ENCODE results near the gene CDH7.

Gene CDH7

DNA sequence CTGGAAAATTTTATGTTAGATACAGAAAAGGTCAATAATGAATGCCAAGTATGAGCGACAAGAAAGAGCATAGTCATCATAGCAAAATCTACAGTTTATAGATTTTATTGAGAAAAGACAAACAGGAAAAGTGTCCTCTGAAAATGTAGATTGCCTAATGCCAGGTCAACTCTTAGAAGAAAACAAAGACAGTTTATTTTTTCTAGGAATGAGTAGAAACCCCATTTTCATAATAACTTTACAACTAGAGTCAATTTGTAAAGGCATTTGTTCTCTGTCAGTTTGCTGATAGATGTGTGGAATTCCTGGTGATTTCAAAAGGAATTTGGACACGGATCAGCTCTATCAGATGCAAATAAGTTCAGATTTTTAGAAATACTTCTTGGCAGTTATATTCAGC lies 16.6 kb downstream of the CDH7 start:
- DNase-seq (ENCODE audit: low read depth in 2 of 2) = no peak

- DNase-seq (ENCODE audit: low read depth in 2 of 2) = no peak
Measured at GRCh38 chr18:65768120-65768778, 17.4 kb downstream of the CDH7 start.

GRCh38 chr18:65769652-65770051 lies 18.8 kb downstream of the CDH7 start:
- no peak for DNase-seq (ENCODE audit: low read depth in 2 of 2)

- no peak for DNase-seq (ENCODE audit: low read depth in 2 of 2)
Measured at GRCh38 chr18:65786474-65786873, 35.7 kb downstream of the CDH7 start.

DNA sequence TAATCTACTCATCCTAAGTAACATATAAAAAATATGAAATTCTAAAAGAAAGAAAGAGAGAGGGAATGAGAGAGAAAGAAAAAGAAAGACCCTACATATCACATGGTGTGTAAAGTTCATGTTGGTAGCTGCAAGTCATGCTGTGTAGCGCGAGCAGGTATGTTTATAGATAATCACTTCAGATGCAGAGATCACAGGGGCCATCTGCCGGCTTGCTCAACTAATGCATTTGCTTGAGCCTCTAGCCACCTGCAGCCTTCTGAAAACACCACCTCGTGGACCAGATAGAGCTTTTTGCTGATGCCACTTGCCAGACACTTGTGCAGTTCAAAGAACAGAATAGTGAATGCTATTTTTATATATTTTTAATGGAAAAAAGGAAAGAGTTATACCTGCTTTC lies 37.6 kb downstream of the CDH7 start:
- no peak for DNase-seq (ENCODE audit: low read depth in 2 of 2)

- no peak for DNase-seq (ENCODE audit: low read depth in 2 of 2)
Measured at GRCh38 chr18:65790604-65791003, 39.8 kb downstream of the CDH7 start.

GRCh38 chr18:65791719-65792118 lies 40.9 kb downstream of the CDH7 start:
- no peak for DNase-seq (ENCODE audit: low read depth in 2 of 2)

GRCh38 chr18:65792456-65793074 lies 41.8 kb downstream of the CDH7 start:
- no peak for DNase-seq (ENCODE audit: low read depth in 2 of 2)

DNA sequence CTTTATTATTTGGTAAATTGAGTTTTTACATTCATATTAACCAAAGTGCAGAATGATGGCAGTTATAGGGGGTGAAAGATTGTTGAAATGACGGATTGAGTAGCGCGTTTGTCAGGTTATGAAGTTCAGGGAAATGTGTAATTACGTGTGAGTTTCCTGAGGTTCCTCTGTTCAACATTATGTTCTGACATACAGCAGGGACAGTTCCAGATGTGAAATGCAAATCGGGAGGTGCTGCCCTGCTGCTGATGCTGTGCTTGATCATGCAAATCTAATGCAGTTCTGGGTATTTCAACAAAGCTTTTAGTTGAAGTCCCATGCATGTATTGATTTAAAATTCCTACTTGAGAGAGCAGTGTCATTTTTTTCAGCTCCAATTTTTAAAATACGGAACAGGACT lies 57.9 kb downstream of the CDH7 start:
- no peak for DNase-seq (ENCODE audit: low read depth in 2 of 2)

DNA sequence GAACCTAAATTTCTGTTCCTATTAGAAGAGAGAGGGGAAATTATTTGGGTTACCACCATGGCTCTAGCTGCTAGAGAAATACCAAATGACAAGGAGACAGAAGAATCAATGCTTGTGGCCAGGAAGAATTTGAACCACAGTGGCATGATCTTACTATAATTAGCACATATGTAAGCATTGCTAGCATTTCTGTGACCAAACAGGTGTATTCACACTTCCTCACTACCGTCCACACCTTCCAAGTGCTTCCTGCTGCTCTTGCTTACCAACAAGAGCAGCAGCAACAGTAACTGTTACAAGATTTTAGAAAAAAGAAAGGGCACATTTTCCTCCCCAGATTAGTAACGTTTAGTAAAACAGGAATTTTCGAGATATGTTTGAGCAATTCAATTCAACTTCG lies 60.5 kb downstream of the CDH7 start:
- no peak for DNase-seq (ENCODE audit: low read depth in 2 of 2)

- DNase-seq (ENCODE audit: low read depth in 2 of 2) = no peak
Measured at GRCh38 chr18:65815506-65815905, 64.7 kb downstream of the CDH7 start.

DNA sequence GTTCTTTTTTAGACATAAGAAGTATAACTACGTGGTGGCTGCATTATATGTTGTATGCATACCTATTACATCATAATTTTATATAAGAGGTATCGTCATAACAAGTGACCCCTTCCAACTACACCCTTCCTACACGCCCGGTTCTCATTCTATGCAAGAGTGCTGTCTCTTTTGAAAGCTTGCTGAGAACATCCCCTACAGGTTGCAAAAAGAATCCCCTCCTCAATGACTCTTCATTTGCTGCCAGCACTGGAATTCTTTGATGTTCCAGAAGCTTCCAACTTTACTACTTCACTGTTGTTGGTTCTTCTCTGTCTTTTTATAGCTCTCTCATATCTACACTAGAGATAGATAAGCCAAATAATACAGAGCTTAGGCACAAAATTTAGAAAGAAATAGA lies 66.4 kb downstream of the CDH7 start:
- DNase-seq (ENCODE audit: low read depth in 2 of 2) = no peak

DNA sequence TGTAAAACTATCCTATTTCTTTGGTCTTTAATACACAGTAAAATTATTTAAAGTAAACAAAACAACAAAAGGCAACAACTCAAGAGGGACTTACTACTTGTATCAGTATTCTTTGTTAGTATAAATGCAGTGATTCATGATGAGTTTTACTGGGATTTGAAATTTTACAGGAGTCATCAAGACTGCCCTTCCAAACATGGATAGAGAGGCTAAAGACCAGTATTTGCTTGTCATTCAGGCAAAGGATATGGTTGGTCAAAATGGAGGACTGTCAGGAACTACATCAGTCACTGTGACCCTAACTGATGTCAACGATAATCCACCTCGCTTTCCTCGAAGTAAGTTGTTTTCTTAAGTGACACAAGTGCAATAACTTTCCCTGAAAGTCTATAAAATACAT lies 71.1 kb downstream of the CDH7 start:
- no peak for DNase-seq (ENCODE audit: low read depth in 2 of 2)

DNA sequence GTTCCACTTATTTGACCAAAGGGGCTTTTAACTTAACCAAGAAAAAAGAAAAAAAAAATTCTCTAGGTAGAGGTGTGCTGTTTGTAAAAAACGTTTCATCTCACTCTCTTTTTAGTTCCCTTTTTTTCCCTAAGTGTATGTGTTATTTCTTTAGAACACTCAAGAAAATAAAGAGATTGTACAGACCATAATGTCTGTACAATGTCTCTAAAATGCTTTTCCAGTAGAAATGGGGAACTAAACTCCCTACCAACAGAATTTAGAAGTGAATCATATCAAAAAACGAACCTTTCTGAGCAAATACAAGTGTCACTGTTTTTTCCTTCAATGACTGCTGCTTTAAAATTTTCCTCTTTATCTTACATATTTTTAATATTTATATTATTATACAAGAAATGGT lies 72.0 kb downstream of the CDH7 start:
- no peak for DNase-seq (ENCODE audit: low read depth in 2 of 2)

DNA sequence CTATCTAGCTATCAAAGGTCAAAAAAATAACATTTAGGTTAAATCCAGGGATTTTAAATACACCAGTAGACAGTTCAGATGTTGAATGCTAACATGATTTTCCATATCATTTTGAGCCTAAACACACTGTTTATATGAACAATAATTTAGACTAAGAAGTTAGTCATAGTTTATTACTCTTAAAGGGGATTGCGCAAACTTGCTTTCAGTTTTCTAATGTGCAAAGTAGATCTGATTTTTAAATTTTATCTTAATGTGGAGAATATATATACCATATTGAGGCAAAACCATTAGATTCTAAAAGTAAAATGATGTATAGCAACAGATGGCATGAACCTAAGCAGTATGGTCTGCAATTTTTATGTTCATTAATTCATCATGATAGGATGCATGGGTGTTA lies 76.6 kb downstream of the CDH7 start:
- DNase-seq (ENCODE audit: low read depth in 2 of 2) = no peak

GRCh38 chr18:65835881-65836280 lies 85.1 kb downstream of the CDH7 start:
- no peak for DNase-seq (ENCODE audit: low read depth in 2 of 2)

DNA sequence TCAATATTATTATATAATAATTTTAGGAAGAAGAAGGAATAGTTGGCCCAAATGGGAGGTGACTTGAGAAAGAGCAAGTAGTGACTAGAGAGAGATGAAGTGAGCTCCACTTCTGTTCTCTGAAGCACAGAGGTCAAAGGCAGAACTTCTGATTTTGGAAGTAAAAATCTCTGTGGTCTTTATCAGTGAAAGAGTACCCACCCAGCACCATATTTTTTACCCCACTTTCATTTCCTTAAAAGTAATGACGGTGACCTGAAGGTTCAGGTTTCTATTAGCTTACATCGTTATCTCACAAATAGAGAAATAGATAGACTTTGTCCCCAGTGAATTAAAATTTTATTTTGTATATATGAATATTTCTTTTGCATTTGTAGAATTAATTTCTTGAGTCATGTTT lies 95.3 kb downstream of the CDH7 start:
- DNase-seq (ENCODE audit: low read depth in 2 of 2) = no peak

DNA sequence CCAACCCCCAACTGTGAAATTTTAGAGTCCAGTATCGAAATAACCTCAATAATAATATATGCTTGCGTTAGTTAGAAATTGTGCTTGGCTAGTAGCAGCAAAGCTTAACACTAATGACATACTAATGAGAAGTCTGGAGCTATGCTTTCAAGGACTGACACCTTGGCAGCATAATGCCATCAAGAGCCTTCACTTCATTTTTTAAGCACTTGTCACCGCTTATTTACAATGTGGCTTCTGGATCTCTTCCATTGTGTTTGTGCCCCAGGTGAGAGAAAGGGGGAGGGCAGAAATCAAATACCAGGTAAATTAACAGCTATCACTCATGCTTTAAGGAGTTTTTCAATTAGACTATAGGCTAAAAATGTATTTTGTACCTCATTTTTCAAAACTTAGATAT lies 101.5 kb downstream of the CDH7 start:
- DNase-seq (ENCODE audit: low read depth in 2 of 2) = no peak

GRCh38 chr18:65859075-65859474 lies 108.3 kb downstream of the CDH7 start:
- DNase-seq (ENCODE audit: low read depth in 2 of 2) = no peak

GRCh38 chr18:65869527-65869926 lies 118.7 kb downstream of the CDH7 start:
- DNase-seq (ENCODE audit: low read depth in 2 of 2) = no peak

DNA sequence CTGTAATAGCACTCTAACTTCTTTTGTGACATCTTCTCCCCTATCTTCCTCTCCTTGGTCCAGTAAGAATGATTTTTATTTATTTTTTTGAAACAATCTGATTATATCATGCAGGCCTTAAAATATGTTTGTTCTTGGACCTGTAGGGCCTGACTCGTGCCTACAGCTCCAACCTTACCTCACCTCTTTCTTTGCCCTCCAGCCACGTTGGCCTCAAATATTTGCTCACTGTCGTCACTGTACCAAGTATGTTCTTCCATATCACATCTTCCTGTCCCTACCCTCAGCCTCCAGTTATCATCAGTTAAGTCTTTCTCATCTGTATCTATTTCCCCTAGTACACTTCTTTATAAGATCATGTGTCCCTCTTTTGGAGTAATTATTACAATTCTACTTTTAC lies 125.5 kb downstream of the CDH7 start:
- no peak for DNase-seq (ENCODE audit: low read depth in 2 of 2)

DNA sequence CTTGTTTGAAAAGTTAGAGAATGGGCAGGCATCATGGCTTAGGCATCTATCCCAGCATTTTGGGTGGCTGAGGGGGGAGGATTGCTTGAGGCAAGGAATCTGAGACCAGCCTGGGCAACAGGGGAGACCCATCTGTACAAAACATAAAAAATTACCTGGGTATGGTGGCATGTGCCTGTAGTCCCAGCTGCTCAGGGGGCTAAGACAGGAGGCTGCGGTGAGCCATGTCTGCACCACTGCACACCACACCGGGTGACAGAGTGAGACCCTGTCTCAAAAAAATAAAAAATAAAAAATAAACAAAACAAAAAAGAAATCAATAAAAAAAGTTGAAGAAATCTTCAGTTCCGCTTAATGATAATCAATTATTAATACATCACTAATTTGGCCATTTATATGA lies 146.5 kb downstream of the CDH7 start:
- DNase-seq (ENCODE audit: low read depth in 2 of 2) = no peak

DNA sequence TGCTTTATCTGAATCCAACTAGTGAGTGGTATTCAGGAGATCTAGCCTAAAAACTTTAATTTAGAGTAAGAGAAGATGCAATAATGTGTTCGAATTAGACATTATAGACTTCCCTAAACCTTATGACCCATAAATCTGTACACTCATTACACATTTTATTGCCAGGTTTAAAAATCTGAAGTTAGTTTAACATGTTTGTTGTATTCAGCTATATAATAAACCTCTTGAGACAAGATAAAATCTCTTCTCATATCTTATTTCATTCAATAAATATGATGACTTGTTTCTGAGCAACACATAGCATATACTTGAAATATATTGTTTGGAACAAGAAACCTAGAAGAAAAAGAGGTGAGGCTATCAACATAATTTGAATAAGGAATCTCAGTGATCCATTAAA lies 150.7 kb downstream of the CDH7 start:
- no peak for DNase-seq (ENCODE audit: low read depth in 2 of 2)

GRCh38 chr18:65906621-65907034 lies 155.8 kb downstream of the CDH7 start:
- no peak for DNase-seq (ENCODE audit: low read depth in 2 of 2)

All from stimulated activated CD4-positive, alpha-beta T cell treated with anti-CD3 and anti-CD28 coated beads, Interleukin-4, amount 100 ng/mL, for 48 hours (primary cell).